ENCODE data around the gene TRABD2B.
"Not testable (repeated sequence)": the region's sequence is repeated elsewhere in the genome, so short reads cannot be mapped to it uniquely, and the experiment has no call there.

TRABD2B gene

GRCh38 chr1:47967864-47968555, 29.2 kb downstream of the TRABD2B start:
- no peak for TF ChIP-seq CTCF (IDR thresholded peaks at IDR 0.05)
- no peak for TF ChIP-seq ZFX (IDR thresholded peaks at IDR 0.05; ENCODE audit: borderline replicate concordance)
- no peak overlapping the region for H3K27ac ChIP-seq

GRCh38 chr1:47965816-47966215, 31.4 kb downstream of the TRABD2B start:
- H3K27ac ChIP-seq = no peak overlapping the region
- TF ChIP-seq CTCF (IDR thresholded peaks at IDR 0.05) = no peak
- TF ChIP-seq ZFX (IDR thresholded peaks at IDR 0.05; ENCODE audit: borderline replicate concordance) = no peak

GRCh38 chr1:47964636-47965035, 32.5 kb downstream of the TRABD2B start:
- TF ChIP-seq CTCF (IDR thresholded peaks at IDR 0.05) (no peak), ZFX (IDR thresholded peaks at IDR 0.05; ENCODE audit: borderline replicate concordance) (no peak)
- H3K27ac ChIP-seq = no peak overlapping the region

GRCh38 chr1:47963568-47964358, 33.4 kb downstream of the TRABD2B start:
- TF ChIP-seq ZFX (IDR thresholded peaks at IDR 0.05; ENCODE audit: borderline replicate concordance) (no peak), CTCF (IDR thresholded peaks at IDR 0.05) (no peak)
- peak overlapping the region; percentile 34 for H3K27ac ChIP-seq

DNA sequence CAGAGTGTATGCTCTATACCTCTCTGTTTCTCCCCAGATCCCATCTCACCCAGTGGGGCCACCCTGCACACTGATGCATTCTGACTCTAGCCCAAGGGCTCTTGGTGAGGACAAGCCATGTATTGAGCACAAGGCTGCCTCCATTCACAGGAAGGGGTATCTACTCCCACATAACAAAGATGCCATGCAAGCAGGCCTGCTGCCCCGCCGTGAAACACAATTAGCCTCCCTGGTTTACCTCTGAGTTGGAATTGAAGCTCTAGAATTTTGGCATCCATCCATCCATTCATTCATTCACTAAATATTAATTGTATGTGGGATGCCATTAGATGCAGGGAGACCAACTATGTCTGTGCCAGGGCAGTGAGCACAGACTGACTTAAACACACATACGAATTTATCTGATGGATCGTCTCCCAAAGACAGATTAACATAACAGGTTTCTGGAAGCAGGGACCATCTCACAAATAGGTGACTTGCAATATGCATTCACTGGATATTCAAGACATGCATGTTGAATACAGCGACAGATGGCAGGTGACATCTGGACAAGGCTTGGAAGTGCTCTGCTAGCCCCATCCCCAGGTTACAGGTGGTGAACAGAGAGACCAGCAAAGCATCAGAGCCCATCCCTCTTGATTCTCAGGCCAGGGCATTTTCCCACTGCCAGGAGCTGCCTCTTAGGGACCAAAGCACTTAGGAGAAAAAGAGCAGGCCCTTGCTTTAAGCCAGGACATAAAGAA, 34.3 kb downstream of the TRABD2B start:
- no peak for TF ChIP-seq CTCF (IDR thresholded peaks at IDR 0.05)
- TF ChIP-seq ZFX (IDR thresholded peaks at IDR 0.05; ENCODE audit: borderline replicate concordance) = no peak
- peak overlapping the region; percentile 34 for H3K27ac ChIP-seq

- H3K27ac ChIP-seq = not testable (repeated sequence)
These were observed 35.4 kb downstream of the TRABD2B start for GRCh38 chr1:47961835-47962234.

GRCh38 chr1:47956491-47956890, 40.7 kb downstream of the TRABD2B start:
- not testable (repeated sequence) for H3K27ac ChIP-seq

DNA sequence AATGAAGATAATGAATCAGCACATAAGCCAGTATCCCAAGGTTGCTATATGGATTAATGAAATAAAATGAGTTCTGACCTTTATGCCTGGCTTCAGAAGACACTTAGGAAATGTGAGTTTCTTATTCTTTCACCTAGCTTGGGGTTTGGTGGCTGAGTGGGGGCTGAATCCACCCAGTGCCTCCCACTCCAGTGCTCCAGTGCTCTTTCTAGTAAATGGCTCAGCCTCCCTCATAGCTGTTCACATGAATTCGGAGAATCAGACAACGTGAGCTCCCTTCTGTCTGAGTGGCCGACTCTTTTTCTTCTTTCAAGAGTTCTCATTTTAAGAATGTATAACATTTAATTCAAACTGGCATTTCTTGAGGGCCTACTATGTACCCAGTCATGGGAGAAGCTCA, 43.5 kb downstream of the TRABD2B start:
- H3K27ac ChIP-seq = no peak overlapping the region
- TF ChIP-seq ZFX (IDR thresholded peaks at IDR 0.05; ENCODE audit: borderline replicate concordance) (no peak), CTCF (IDR thresholded peaks at IDR 0.05) (no peak)
